ENCODE measurements around the gene ZNF878.
"Not testable (repeated sequence)": the region's sequence is repeated elsewhere in the genome, so short reads cannot be mapped to it uniquely, and the experiment has no call there.

ZNF878 gene

GRCh38 chr19:12052497-12053169 lies at the start of gene ZNF878:
TSS of gene ZNF878 (minus strand) at chr19:12052961. CDS start at chr19:12052801, 160 bp downstream.
- DNase-seq = peak in 1 of 2 donors; percentile 52

- DNase-seq = no peak
These were observed 45.3 kb upstream of the ZNF878 start for GRCh38 chr19:12098040-12098439.

DNA sequence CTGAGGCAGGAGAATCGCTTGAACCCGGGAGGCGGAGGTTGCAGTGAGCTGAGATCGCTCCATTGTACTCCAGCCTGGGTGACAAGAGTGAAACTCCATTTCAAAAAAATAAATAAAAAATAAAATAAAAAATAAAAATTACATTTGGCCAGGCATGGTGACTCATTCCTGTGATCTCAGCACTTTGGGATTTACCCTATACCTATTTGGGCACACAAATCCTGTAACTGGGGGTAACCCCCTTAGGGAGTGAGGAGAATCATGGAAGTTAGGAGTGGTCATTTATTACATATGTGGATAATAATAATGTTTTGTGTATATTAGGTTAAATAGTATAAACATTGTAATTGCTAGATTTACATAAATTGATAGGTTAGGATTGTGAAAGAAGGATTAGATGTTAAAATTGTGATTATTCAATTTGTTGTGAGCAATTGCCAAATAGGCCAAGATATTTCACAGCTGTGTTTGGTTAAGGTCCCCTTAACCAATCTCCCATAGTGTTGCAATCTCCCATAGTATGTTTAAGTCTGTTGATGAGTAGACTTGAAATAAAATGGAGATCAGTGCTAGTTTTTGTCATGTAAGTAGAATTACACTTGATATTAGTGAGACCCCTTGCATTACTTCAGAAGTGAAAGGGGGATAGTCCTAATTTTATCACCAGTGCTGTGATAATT lies 42.5 kb upstream of the ZNF878 start:
- DNase-seq = no peak

- DNase-seq = no peak
These were observed 41.0 kb upstream of the ZNF878 start for GRCh38 chr19:12093777-12094176.

GRCh38 chr19:12092956-12093355 lies 40.2 kb upstream of the ZNF878 start:
- no peak for DNase-seq

- DNase-seq = peak; percentile 13 to 34
These were observed 39.5 kb upstream of the ZNF878 start for GRCh38 chr19:12092065-12092867.

- peak; percentile 39 to 50 for DNase-seq
These were observed 38.0 kb upstream of the ZNF878 start for GRCh38 chr19:12090807-12091206.

GRCh38 chr19:12085074-12085818 lies 32.5 kb upstream of the ZNF878 start:
- no peak for DNase-seq

- DNase-seq = not testable (repeated sequence)
These were observed 30.6 kb upstream of the ZNF878 start for GRCh38 chr19:12083336-12083735.

DNA sequence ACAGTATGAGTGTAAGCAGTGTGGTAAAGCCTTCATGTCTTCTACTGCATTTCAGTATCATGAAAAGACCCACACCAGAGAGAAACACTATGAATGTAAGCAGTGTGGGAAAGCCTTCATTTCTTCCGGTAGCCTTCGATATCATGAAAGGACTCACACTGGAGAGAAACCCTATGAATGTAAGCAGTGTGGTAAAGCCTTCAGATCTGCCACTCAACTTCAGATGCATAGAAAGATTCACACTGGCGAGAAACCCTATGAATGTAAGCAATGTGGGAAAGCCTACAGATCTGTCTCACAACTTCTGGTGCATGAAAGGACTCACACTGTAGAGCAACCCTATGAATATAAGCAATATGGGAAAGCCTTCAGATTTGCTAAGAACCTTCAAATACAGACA lies 24.6 kb upstream of the ZNF878 start:
- no peak for DNase-seq

- DNase-seq = not testable (repeated sequence)
These were observed 23.6 kb upstream of the ZNF878 start for GRCh38 chr19:12076331-12076730.

DNA sequence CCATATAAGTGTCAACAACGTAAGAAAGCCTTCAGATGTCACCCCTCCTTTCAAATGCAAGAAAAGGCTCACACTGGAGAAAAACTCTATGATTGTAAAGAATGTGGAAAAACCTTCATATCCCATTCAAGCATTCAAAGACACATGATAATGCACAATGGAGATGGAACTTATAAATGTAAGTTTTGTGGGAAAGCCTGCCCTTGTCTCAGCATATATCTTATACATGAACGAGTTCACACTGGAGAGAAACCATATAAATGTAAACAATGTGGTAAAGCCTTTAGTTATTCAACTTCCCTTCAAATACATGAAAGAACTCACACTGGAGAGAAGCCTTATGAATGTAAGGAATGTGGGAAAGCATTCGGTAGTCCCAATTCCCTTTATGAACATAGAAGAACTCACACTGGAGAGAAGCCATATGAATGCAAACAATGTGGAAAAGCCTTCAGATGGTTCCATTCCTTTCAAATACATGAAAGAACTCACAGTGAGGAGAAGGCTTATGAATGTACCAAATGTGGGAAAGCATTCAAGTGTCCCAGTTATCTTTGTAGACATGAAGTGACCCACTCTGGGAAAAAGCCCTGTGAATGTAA lies 22.9 kb upstream of the ZNF878 start:
- DNase-seq = no peak

GRCh38 chr19:12064590-12065538 lies 12.1 kb upstream of the ZNF878 start, which contains the start of gene ZNF844:
TSS of gene ZNF844 (plus strand) at chr19:12064731. CDS start at chr19:12064874, 143 bp downstream.
- peak; percentile 54 to 67 for DNase-seq

- DNase-seq = no peak
These were observed 3.0 kb upstream of the ZNF878 start for GRCh38 chr19:12055784-12056183.

DNA sequence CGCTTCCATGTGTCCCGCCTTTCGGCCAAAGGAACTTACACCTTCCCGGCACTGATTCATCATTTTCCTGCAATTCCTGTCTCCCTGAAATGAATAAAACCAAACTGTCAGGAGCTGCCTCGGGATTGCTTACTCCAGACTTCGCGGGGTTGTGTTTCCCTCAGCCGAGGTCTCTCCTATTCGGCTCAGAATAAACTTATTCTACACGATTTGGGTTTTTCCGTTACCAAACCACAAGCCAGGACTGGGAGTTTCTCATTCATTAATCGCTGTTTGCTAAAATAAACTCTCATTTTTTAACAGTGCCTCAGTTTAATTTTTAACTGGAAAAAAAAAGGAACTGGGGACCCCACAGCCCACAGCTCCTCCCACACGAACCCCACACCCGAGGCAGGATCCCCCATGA lies 667 bp downstream of the ZNF878 start:
- DNase-seq = no peak

DNA sequence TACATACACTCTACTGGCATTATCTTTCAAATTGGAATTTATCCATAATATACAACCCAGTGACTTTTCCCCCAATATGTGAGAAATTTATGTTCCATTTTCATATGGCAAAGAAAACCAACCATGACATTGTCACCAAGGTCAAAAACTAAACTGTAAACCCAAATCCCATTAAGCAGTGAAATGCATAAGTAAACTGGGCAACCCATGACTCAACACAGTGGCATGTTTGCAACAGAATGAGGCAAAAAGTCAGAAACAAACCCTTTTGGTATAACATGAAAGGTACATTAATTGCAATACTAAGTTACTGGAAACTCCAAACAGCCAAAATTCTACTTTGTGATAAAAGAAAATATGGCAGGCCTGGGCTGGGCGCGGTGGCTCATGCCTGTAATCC lies 4.9 kb downstream of the ZNF878 start:
- DNase-seq = no peak

DNA sequence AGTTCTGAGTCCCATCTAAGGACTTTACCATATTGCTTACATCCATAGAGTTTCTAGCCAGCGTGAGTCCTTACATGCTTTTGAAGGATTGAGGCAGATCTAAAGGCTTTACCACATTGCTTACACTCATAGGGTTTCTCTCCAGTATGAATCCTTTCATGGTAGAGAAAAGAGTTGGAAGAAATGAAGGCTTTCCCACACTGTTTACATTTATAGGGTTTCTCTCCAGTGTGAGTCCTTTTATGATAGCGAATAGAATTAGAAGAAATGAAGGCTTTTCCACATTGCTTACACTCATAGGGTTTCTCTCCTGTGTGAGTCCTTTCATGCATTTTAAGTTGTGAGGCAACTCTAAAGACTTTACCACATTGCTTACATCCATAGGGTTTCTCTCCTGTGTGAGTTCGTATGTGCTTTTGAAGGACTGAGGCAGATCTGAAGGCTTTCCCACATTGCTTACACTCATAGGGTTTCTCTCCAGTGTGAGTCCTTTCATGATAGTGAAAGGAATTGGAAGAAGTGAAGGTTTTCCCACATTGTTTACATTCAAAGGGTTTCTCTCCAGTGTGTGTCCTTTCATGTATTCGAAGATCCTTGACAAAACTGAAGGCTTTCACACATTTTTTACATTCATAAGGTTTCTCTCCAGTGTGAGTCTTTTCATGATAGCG lies 8.9 kb downstream of the ZNF878 start:
- DNase-seq = no peak

- no peak for DNase-seq
These were observed 9.9 kb downstream of the ZNF878 start for GRCh38 chr19:12042893-12043292.

DNA sequence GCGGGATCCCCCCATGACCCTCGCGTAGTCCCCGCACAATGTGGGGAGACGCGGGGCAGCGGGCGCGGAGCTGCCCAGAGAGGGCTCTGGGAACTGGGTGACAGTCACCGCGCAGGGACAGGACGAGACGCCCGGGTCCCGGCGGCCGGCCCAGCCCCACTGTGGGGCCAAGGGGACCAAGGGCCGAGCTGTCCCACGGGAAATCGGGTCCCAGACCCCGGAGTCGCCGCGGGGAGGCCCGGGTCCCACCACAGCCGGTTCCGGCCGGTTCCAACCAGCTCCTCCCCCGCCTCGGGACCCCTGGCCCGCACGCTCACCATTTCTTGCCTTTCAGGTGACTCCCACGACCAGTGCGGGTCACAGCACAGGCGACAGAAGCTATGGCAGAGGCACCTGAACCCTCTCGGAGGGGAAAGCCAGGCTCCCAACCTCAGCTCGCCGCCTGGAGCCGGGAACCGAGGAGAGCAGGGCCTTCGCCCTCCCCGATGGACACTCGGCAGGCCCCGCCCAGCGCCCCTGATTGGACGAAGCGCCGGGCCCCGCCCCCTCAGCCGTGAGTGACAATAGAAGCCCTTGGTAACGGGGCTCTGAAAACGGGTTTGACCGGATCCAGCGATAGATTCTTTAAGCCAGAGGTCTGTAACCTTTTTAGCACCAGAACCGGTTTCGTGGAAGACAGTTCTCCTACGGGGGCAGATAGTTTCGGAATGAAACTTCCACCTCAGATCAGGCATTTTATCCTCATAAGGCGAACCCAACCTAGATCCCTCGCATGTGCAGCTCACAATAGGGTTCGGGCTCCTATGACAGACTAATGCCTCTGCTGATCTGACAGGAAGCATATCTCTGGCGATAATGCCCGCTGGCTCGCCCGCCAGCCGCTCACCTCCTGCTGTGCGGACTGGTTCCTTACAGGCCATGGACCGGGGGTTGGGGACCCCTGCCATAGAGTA lies 17.3 kb downstream of the ZNF878 start, which contains the start of gene ZNF433:
Gene ZNF433, minus strand, starts transcription at position 460 of the 953 bp plus-strand sequence. Its CDS starts 140 bp downstream, at position 320.
- DNase-seq = peak; percentile 48 to 62

Measured in activated CD4-positive, alpha-beta T cell treated with anti-CD3 and anti-CD28 coated beads for 4 hours (primary cell).